Muscle layer of duodenum (tissue), 2 donors: Measurements from ENCODE around the gene KCNIP1.

Source experiments
- H3K27ac ChIP-seq: one replicate; pipeline ENCODE4 v1.7.0; 2013; ENCODE audit warnings: mild to moderate bottlenecking, low read length
- H3K27me3 ChIP-seq: one replicate; pipeline ENCODE4 v1.7.0; 2013; ENCODE audit warnings: low read depth, mild to moderate bottlenecking, control low read depth, low read length
- H3K36me3 ChIP-seq, 2 donors: one replicate each; pipeline ENCODE4 v1.7.0; 2013; ENCODE audit warnings: low read length in 2 of 2, control low read depth in 1 of 2, mild to moderate bottlenecking in 1 of 2; ENCODE audit not compliant: insufficient read depth in 2 of 2, control insufficient read depth in 1 of 2
- H3K4me1 ChIP-seq, 2 donors: one replicate each; pipeline ENCODE4 v1.7.0; 2013; ENCODE audit warnings: low read length in 2 of 2, mild to moderate bottlenecking in 2 of 2, control low read depth in 1 of 2, moderate library complexity in 1 of 2; ENCODE audit not compliant: insufficient read depth in 2 of 2, control insufficient read depth in 1 of 2
- H3K4me3 ChIP-seq, 2 donors: one replicate each; pipeline ENCODE4 v1.7.0; 2013; ENCODE audit warnings: low read length in 2 of 2, low read depth in 1 of 2, mild to moderate bottlenecking in 1 of 2
- H3K9me3 ChIP-seq, 2 donors: one replicate each; pipeline ENCODE4 v1.7.0; 2013; ENCODE audit warnings: low read length in 2 of 2, control low read depth in 1 of 2, mild to moderate bottlenecking in 1 of 2; ENCODE audit not compliant: control insufficient read depth in 1 of 2
- donor health status: healthy.

The KCNIP1 gene

DNA sequence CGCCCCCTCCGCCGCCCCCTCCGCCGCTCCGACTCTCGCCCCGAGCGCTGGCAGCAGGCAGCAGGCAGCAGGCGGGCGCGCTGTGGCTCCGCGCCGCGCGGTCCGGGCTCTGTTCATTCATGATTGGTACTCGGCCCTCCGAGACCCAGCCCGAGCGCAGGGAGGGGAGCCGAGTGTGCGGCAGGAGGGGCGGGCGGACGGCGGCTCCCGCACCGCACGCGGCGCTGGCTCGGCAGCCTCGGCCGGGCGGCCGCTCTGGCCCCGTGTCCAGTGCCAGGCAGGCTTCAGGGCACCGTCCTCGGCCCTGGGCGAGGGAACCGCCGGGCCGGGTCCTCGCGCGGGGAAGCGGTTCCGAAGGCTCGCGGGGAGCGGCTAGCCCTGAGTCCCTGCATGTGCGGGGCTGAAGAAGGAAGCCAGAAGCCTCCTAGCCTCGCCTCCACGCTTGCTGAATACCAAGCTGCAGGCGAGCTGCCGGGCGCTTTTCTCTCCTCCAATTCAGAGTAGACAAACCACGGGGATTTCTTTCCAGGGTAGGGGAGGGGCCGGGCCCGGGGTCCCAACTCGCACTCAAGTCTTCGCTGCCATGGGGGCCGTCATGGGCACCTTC, at the start of gene KCNIP1:
KCNIP1 (plus strand) TSS at position 31 of the 607 bp plus-strand sequence.
- H3K27ac ChIP-seq, result no peak within 1 kb of the TSS
- peaks cover 12% of the 10 kb centered on the region for H3K27me3 ChIP-seq
- H3K9me3 ChIP-seq, result no peaks in the 10 kb centered on the region
- H3K4me3 ChIP-seq, result peak within 1 kb of the TSS in 1 of 2 donors; percentile 57
- H3K4me1 ChIP-seq, result no peaks in the 10 kb centered on the region
- no peaks in the 10 kb centered on the region for H3K36me3 ChIP-seq

GRCh38 chr5:170463426-170463825, 40.4 kb upstream of the KCNIP1 start:
- no peaks in the 10 kb centered on the region for H3K9me3 ChIP-seq
- no peaks in the 10 kb centered on the region for H3K27me3 ChIP-seq
- no peak overlapping the region for H3K4me3 ChIP-seq
- no peaks in the 10 kb centered on the region for H3K36me3 ChIP-seq
- no peaks in the 10 kb centered on the region for H3K4me1 ChIP-seq
- H3K27ac ChIP-seq, result no peak overlapping the region

DNA sequence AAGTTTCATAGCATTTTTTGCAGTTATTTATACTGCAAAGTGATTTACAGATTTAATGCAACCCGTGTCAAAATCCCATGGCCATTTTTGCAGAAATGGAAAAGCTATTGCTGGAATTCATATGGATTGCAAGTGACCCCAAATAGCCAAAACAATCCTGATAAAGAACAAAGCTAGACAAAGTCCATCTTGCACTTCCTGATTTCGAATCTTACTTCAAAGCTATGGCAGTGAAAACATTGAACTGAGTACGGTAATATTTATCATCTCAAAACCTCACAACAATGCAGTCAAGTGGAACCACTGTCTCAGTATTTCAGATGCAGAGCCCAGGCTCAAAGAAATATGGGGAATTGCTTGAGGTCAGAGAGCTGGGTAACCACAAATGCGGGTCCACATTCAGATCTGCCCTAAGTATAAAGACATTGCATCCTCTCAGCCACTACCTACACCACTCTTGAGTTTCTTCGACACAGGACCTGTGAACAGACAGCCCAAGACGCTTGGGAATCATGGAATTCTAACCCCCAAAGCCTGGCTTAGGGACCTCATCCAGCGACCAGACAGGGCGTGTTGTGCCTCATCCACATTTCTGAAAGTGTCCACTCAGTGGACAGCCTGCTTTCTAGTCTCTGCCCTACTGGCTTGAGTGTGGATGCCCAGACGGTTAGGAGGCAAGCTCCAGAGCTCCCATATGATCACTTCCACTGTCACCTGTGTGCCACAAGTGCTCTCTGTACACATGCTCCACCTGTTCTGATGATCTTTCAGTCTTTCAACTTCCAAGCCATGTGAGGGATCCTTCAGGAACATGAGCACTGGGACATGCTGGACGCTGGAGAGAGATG, 39.3 kb upstream of the KCNIP1 start:
- no peak overlapping the region for H3K27ac ChIP-seq
- H3K27me3 ChIP-seq, result no peaks in the 10 kb centered on the region
- H3K4me1 ChIP-seq, result no peaks in the 10 kb centered on the region

DNA sequence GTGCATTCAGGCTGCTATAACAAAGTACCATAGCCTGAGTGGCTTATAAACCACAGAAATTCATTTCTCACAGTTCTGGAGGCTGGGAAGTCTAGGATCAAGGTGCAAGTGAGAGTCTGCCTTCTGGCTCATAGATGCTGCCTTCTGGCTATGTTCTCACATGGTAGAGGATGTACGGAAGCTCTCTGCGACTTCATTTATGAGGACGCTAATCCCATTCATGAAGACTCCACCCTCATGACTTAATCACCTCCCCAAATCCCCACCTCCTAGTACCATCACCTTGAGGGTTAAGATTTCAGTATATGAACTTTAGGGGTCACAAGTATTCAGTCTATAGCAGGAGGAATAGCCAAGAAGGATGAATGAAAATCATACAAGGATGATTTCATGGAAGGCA, 37.3 kb upstream of the KCNIP1 start:
- no peaks in the 10 kb centered on the region for H3K27me3 ChIP-seq
- no peaks in the 10 kb centered on the region for H3K36me3 ChIP-seq
- no peak overlapping the region for H3K4me3 ChIP-seq
- H3K4me1 ChIP-seq, result no peaks in the 10 kb centered on the region
- no peak overlapping the region for H3K27ac ChIP-seq
- no peaks in the 10 kb centered on the region for H3K9me3 ChIP-seq

More for the DNA sequence above, 39.3 kb upstream of the KCNIP1 start:
- Histone ChIP-seq H3K9me3 (no peaks in the 10 kb centered on the region), H3K4me3 (no peak overlapping the region), H3K36me3 (no peaks in the 10 kb centered on the region)

DNA sequence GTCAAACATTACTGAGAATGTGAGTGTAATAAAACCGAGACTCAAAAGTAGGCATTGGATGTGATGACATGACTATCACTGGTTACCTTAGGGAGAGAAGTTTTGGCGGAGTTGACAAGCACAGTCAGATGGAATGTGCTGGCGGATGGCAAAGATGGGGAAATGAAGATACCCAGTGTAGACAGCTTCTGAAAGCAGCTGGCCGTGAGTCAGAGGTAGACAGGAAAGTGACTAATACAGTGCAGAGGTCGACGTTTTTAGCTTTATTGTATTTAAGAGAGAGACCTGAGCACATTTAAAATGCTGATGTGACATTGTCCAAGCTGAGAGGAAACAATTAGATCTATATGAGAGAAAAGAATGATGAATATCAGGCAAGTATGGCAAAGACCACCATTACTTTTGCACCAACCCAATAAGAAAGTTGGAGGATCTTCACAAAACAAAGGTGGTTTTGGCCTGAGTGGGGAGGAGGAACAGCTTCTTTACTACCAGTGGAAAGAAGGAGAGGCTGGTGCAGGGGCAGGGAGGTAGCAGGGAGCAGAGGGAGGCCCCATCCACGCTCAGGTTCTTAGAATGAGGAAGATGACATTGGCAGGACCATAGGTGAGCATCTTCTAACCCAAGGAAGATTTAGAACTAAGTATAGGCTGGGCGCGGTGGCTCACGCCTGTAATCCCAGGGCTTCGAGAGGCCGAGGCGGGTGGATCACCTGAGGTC, 36.7 kb upstream of the KCNIP1 start:
- Histone ChIP-seq H3K27ac (no peak overlapping the region), H3K27me3 (no peaks in the 10 kb centered on the region), H3K4me1 (no peaks in the 10 kb centered on the region), H3K9me3 (no peaks in the 10 kb centered on the region), H3K36me3 (no peaks in the 10 kb centered on the region), H3K4me3 (no peak overlapping the region)

GRCh38 chr5:170468633-170469285, 35.1 kb upstream of the KCNIP1 start:
- H3K4me1 ChIP-seq, result no peaks in the 10 kb centered on the region
- no peaks in the 10 kb centered on the region for H3K27me3 ChIP-seq
- H3K4me3 ChIP-seq, result no peak overlapping the region
- H3K9me3 ChIP-seq, result no peaks in the 10 kb centered on the region
- no peaks in the 10 kb centered on the region for H3K36me3 ChIP-seq
- no peak overlapping the region for H3K27ac ChIP-seq

GRCh38 chr5:170469414-170469813, 34.4 kb upstream of the KCNIP1 start:
- Histone ChIP-seq H3K4me1 (no peaks in the 10 kb centered on the region), H3K27ac (no peak overlapping the region), H3K27me3 (no peaks in the 10 kb centered on the region), H3K36me3 (no peaks in the 10 kb centered on the region), H3K4me3 (no peak overlapping the region), H3K9me3 (no peaks in the 10 kb centered on the region)

DNA sequence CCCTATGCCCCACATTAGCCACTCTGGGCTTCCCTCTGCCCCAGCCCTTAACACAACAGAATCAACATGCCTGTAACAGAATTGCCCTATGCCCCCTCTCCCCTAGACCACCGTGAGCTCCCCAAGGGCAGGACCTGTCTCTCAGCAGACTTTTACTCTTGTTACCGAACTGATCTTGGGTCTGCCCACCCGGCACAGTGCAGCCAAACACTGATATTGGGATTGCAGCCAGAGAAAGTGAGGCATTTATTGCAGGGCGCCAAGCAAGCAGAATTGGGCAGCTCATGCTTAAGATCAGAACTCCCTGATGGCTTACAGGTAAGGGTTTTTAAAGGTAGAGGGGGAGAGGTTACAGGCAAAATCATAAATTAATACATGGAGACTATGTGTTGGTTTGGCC, 33.5 kb upstream of the KCNIP1 start:
- H3K4me1 ChIP-seq, result no peaks in the 10 kb centered on the region
- no peaks in the 10 kb centered on the region for H3K27me3 ChIP-seq
- no peak overlapping the region for H3K4me3 ChIP-seq
- H3K9me3 ChIP-seq, result no peaks in the 10 kb centered on the region
- no peaks in the 10 kb centered on the region for H3K36me3 ChIP-seq
- no peak overlapping the region for H3K27ac ChIP-seq

- Histone ChIP-seq H3K36me3 (no peaks in the 10 kb centered on the region), H3K4me1 (no peaks in the 10 kb centered on the region)
Observed at GRCh38 chr5:170470808-170471404, 32.9 kb upstream of the KCNIP1 start.

DNA sequence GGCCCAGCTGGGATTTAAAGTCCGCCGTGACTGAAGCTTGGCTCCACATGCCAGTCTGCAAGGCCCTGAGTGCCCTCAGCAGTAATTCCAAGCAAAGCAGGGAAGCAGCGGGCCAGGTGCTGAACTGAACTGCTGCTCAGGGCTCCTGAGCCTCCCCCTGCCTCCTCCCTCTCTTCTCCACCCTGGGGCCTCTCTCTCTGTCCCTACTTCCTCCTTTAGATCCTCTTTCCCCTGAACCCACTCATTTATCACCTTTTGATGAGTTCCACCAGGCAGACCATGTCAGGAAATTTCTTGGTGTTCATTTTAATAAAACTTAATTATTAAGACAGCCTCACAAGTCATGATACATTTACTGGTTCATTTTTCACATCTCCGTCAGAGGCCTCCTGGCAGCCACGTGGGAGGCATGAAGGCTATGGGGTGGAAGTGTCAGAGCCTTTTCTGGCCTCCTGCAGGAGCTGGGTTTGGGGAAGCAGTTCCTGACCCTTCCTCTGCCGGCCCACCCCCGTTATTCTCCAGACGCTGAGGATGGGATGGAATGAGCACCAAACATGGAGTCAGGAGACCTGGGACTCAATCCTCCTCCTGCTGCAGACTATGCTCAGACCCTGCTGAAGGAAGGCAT, 32.2 kb upstream of the KCNIP1 start:
- H3K27me3 ChIP-seq, result no peaks in the 10 kb centered on the region
- no peaks in the 10 kb centered on the region for H3K36me3 ChIP-seq
- H3K9me3 ChIP-seq, result no peaks in the 10 kb centered on the region
- H3K4me3 ChIP-seq, result no peak overlapping the region
- no peak overlapping the region for H3K27ac ChIP-seq
- no peaks in the 10 kb centered on the region for H3K4me1 ChIP-seq

More at GRCh38 chr5:170470808-170471404, 32.9 kb upstream of the KCNIP1 start:
- H3K27me3 ChIP-seq, result no peaks in the 10 kb centered on the region
- H3K4me3 ChIP-seq, result no peak overlapping the region
- H3K9me3 ChIP-seq, result no peaks in the 10 kb centered on the region
- no peak overlapping the region for H3K27ac ChIP-seq
